Keratinocyte (primary cell): ENCODE results near the gene STIMATE. TPM values are rescaled to one million over a fixed set of nuclear protein-coding genes. Genes with fewer than 3 reads are reported as not detected.

ENCODE experiments used
- DNase-seq: peaks from one replicate; pipeline ENCODE4 v3.0.0-alpha.2; 2011; ENCODE audit warnings: low read depth, missing footprints, low spot score
- FAIRE-seq: peaks from 2 replicates; lab custom pipeline; 2011; peaks lifted over from hg19 to GRCh38; lab: Jason Lieb, UNC
- H2AFZ ChIP-seq: 2 replicates; pipeline ENCODE4 v1.6.0; 2012; ENCODE audit warnings: low read length, control low read depth, inconsistent platforms; ENCODE audit not compliant: control insufficient read depth
- H3K27ac ChIP-seq: 2 replicates; pipeline ENCODE4 v1.5.1; 2011; ENCODE audit warnings: low read length; ENCODE audit not compliant: control insufficient read depth, insufficient read depth
- H3K27me3 ChIP-seq: 3 replicates; pipeline ENCODE4 v1.6.0; 2011; ENCODE audit warnings: low read length; ENCODE audit not compliant: control insufficient read depth, insufficient read depth; ENCODE audit errors: extremely low read depth
- H3K36me3 ChIP-seq, 2 experiments: 2 replicates in 1 of 2; 3 replicates in 1 of 2; pipeline ENCODE4 v1.5.1; 2011; ENCODE audit warnings: low read length in 2 of 2, mild to moderate bottlenecking in 1 of 2; ENCODE audit not compliant: control insufficient read depth in 2 of 2, insufficient read depth in 2 of 2; ENCODE audit errors: extremely low read depth in 1 of 2
- H3K4me1 ChIP-seq: 3 replicates; pipeline ENCODE4 v1.5.1; 2011; ENCODE audit warnings: low read length; ENCODE audit not compliant: control insufficient read depth, insufficient read depth; ENCODE audit errors: extremely low read depth
- H3K4me2 ChIP-seq: 3 replicates; pipeline ENCODE4 v1.6.0; 2011; ENCODE audit warnings: low read depth, low read length; ENCODE audit not compliant: control insufficient read depth, insufficient read depth; ENCODE audit errors: extremely low read depth
- H3K4me3 ChIP-seq, 3 experiments: fragments of 200-600 bp in 1 of 3; sonication (generic) in 1 of 3; 2 replicates in 2 of 3; 3 replicates in 1 of 3; pipeline ENCODE4 v1.5.1; 2011 to 2016; ENCODE audit warnings: low read length in 3 of 3, mild to moderate bottlenecking in 3 of 3, control low read depth in 2 of 3, inconsistent platforms in 1 of 3, low read depth in 1 of 3, mixed read lengths in 1 of 3, mixed run types in 1 of 3, moderate library complexity in 1 of 3; ENCODE audit not compliant: control insufficient read depth in 2 of 3, insufficient read depth in 2 of 3; ENCODE audit errors: extremely low read depth in 1 of 3
- H3K79me2 ChIP-seq: 2 replicates; pipeline ENCODE4 v1.6.0; 2012; ENCODE audit warnings: low read length; ENCODE audit not compliant: control insufficient read depth, insufficient read depth
- H3K9ac ChIP-seq: 3 replicates; pipeline ENCODE4 v1.6.0; 2011; ENCODE audit warnings: low read length; ENCODE audit not compliant: control insufficient read depth, insufficient read depth; ENCODE audit errors: extremely low read depth
- H3K9me1 ChIP-seq: 3 replicates; pipeline ENCODE4 v1.6.0; 2011; ENCODE audit warnings: low read length; ENCODE audit not compliant: control insufficient read depth, insufficient read depth; ENCODE audit errors: extremely low read depth
- H3K9me3 ChIP-seq: 2 replicates; pipeline ENCODE4 v1.5.1; 2012; ENCODE audit warnings: low read depth, low read length; ENCODE audit not compliant: control insufficient read depth
- H4K20me1 ChIP-seq: 3 replicates; pipeline ENCODE4 v1.6.0; 2011; ENCODE audit warnings: low read length; ENCODE audit not compliant: control insufficient read depth, insufficient read depth; ENCODE audit errors: extremely low read depth
- EZH2 ChIP-seq: IDR thresholded peaks from one replicate; pipeline ENCODE4 v1.6.1; 2012; ENCODE audit warnings: inconsistent platforms, mild to moderate bottlenecking, low read length, moderate library complexity
- dilution Hi-C: fragments of 300-500 bp; cut with MboI; formaldehyde crosslinking; loops from one replicate; pipeline ENCODE4 v1.7.0; 2020; ENCODE audit warnings: low sequenced_read_pairs; ENCODE audit not compliant: extremely low pct_ligation_motif_present
- polyA plus RNA-seq, 5 experiments: library from polyadenylated mRNA; depleted of rRNA in 3 of 5; stranded (reverse) in 3 of 5; stranded (forward) in 1 of 5; unstranded in 1 of 5; fragments of >200 nt; gene quantifications; 1 replicate in 1 of 5; 2 replicates in 3 of 5; 3 replicates in 1 of 5; pipeline versions ENCODE4 v1.2.1 to v1.2.3, GENCODE V29; 2011 to 2012; ENCODE audit warnings: missing spikeins in 2 of 5, low read depth in 1 of 5, low replicate concordance in 1 of 5
- TF ChIP-seq, protein P1 (sequence below), 3 experiments: IDR thresholded peaks in 1 of 3; conservative IDR thresholded peaks in 1 of 3; optimal IDR thresholded peaks in 1 of 3; 2 replicates in 2 of 3; 3 replicates in 1 of 3; pipeline versions ENCODE3 to v1.5.1; 2011; ENCODE audit warnings: low read length in 3 of 3, mild to moderate bottlenecking in 3 of 3, moderate library complexity in 2 of 3, control low read depth in 1 of 3, inconsistent platforms in 1 of 3; ENCODE audit not compliant: insufficient read depth in 2 of 3; ENCODE audit errors: extremely low read depth in 1 of 3

Gene STIMATE
- polyA plus RNA-seq, 1 donor (not counting 4 experiments of a cell fraction or from before 2014, with no cell fraction given): 8.2 TPM

DNA sequence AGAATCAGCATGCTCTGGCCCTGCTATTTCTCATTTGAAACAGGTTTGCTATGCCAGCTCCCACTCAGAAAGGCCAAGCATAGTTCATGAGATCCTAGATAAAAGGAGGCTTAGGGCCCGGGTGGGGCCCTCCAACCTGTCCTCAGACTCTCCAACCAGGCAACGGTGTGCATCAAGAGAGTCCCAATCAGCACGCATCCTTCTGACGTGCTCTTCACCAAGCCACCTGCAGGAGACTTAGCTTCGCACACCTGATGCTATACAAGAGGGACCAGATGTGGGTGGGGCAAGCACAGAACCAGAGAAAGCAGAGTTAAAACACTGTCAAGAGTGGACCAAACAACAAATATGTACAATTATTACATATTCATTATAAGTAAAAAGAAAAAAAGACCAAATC lies 17.3 kb downstream of the STIMATE start:
- no peaks in the 10 kb centered on the region for H3K9me1 ChIP-seq
- no peak overlapping the region for H3K4me2 ChIP-seq
- H3K27ac ChIP-seq: no peak overlapping the region
- dilution Hi-C loops: no loop called here
- no peaks in the 10 kb centered on the region for H3K79me2 ChIP-seq
- H3K27me3 ChIP-seq: no peaks in the 10 kb centered on the region
- no peaks in the 10 kb centered on the region for H3K4me1 ChIP-seq
- H3K4me3 ChIP-seq: no peak overlapping the region
- FAIRE-seq (no peak), DNase-seq (no peak)
- no peaks in the 10 kb centered on the region for H3K9me3 ChIP-seq
- H4K20me1 ChIP-seq: peaks cover 2% of the 10 kb centered on the region
- TF ChIP-seq, protein P1, sequence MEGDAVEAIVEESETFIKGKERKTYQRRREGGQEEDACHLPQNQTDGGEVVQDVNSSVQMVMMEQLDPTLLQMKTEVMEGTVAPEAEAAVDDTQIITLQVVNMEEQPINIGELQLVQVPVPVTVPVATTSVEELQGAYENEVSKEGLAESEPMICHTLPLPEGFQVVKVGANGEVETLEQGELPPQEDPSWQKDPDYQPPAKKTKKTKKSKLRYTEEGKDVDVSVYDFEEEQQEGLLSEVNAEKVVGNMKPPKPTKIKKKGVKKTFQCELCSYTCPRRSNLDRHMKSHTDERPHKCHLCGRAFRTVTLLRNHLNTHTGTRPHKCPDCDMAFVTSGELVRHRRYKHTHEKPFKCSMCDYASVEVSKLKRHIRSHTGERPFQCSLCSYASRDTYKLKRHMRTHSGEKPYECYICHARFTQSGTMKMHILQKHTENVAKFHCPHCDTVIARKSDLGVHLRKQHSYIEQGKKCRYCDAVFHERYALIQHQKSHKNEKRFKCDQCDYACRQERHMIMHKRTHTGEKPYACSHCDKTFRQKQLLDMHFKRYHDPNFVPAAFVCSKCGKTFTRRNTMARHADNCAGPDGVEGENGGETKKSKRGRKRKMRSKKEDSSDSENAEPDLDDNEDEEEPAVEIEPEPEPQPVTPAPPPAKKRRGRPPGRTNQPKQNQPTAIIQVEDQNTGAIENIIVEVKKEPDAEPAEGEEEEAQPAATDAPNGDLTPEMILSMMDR (optimal IDR thresholded peaks at IDR 0.05 in 1 of 3, IDR thresholded peaks at IDR 0.05 in 1 of 3, conservative IDR thresholded peaks at IDR 0.05 in 1 of 3; ENCODE audit: extremely low read depth in 1 of 3, insufficient read depth in 2 of 3, low read length in 3 of 3): no peak
- no peak for TF ChIP-seq EZH2
- H3K9ac ChIP-seq: no peak overlapping the region
- no peak overlapping the region for H2AFZ ChIP-seq
- H3K36me3 ChIP-seq: no peaks in the 10 kb centered on the region

DNA sequence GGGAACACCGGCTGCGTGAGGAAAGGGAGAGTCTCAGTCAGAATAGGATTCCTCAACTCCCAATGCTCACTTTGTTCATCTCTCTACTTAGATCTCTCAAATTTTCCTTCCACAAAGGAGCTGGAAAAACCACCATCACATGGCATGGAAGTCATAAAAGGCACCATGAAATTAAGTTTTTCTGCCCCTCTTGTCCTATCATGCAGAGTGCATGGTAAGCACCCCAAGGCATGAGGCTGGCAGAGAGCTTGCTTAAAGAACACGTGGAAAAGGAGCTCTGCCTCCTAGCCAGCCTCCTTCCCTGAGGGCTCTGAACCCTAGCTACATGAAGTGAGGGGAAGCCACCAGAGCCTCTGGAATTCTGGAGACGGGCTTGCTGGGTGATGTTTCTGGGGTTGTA lies 17.8 kb downstream of the STIMATE start:
- H2AFZ ChIP-seq: no peak overlapping the region
- no peak for DNase-seq
- no peak overlapping the region for H3K4me2 ChIP-seq
- H3K9ac ChIP-seq: no peak overlapping the region
- H3K27me3 ChIP-seq: no peaks in the 10 kb centered on the region
- no peaks in the 10 kb centered on the region for H3K4me1 ChIP-seq
- dilution Hi-C loops: no loop called here
- peaks cover 2% of the 10 kb centered on the region for H4K20me1 ChIP-seq
- TF ChIP-seq EZH2: no peak
- TF ChIP-seq, protein P1 (optimal IDR thresholded peaks at IDR 0.05 in 1 of 3, IDR thresholded peaks at IDR 0.05 in 1 of 3, conservative IDR thresholded peaks at IDR 0.05 in 1 of 3; ENCODE audit: extremely low read depth in 1 of 3, insufficient read depth in 2 of 3, low read length in 3 of 3): no peak
- H3K9me3 ChIP-seq: no peaks in the 10 kb centered on the region
- H3K4me3 ChIP-seq: no peak overlapping the region
- no peak for FAIRE-seq
- H3K79me2 ChIP-seq: no peaks in the 10 kb centered on the region
- no peaks in the 10 kb centered on the region for H3K36me3 ChIP-seq
- H3K27ac ChIP-seq: no peak overlapping the region
- H3K9me1 ChIP-seq: no peaks in the 10 kb centered on the region
